HCEC 1CT (cell line): ENCODE data around the gene PRR7.
"Not testable (repeated sequence)": the region's sequence is repeated elsewhere in the genome, so short reads cannot be mapped to it uniquely, and the experiment has no call there.

Experiments used
- DNase-seq: peaks from one replicate; pipeline ENCODE4 v3.0.0-alpha.2; 2017

PRR7 gene

GRCh38 chr5:177446200-177447065 is at the start of gene PRR7:
PRR7 (plus strand) TSS chr5:177446814; CDS start chr5:177455068, 8,254 bp downstream.
- DNase-seq = peak; percentile 67

DNA sequence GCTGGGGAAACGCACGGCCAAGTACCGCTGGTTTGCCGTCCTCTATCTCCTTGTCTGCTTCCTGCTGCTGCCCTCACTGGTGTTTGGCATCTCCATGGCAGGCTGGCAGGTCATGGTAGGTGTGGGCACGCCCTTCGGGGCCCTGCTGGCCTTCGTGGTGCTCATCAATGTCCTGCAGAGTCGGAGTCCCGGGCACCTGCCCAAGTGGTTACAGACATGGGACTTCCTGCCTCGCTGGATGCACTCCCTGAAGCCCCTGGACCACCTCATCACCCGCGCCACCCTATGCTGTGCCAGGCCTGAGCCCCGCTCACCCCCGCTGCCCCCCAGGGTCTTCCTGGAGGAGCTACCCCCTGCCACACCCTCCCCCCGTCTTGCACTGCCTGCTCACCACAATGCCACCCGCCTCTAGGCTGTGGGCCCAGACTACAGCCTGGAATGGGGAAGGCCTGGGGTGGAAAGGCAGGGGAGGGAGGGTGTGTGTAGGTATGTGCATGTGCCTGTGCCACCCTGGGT is 48.7 kb upstream of the PRR7 start:
- no peak for DNase-seq

GRCh38 chr5:177399997-177400868 is 46.4 kb upstream of the PRR7 start, which contains the start of gene PFN3:
PFN3 (minus strand) TSS chr5:177400661; CDS start chr5:177400576, 85 bp downstream.
- no peak for DNase-seq

GRCh38 chr5:177402271-177403043 is 44.2 kb upstream of the PRR7 start:
- DNase-seq = peak; percentile 38

- DNase-seq = no peak
Measured at GRCh38 chr5:177403102-177403791, 43.4 kb upstream of the PRR7 start.

DNA sequence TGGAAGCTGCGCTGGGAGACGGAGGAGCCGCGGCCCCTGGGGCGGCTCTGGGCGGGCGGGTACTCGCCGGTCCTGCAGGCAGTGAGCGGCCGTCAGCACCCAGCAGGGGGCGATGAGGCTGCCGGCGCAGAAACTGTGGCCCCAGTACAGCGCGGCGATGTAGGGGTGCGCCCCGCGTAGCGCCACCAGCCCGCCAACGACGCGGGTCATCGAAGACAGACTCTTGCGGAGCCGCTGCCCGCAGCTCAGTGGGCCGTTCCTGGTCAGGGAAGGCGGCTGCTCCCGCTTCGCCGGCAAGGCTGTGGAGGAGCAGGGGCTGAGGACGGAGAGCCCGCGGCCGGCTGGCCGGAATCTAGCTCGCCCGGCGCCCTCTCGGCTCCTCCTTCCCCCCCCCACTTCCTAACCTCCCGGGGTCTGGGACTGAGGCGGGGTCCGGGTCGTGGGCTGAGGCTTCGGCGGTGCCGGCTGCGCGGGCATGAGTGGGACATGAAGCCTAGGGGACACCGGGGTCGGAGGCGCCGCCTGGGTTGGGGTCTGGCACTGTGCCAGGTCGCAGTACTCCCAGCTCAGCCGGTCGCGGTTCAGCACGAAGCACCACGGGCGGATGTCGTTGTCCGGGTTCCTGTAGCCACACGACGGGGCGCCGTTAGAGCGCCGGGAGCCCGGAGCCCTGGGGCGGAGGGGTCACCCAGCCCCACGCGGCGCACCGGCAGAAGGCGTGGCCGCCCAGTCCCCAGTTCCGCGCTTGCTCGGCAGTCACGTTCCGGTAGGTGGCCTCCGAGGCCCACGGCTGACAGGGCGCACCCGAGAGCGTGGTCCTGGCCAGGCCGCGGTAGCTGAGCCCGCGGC is 42.6 kb upstream of the PRR7 start:
- peak; percentile 75 for DNase-seq

DNA sequence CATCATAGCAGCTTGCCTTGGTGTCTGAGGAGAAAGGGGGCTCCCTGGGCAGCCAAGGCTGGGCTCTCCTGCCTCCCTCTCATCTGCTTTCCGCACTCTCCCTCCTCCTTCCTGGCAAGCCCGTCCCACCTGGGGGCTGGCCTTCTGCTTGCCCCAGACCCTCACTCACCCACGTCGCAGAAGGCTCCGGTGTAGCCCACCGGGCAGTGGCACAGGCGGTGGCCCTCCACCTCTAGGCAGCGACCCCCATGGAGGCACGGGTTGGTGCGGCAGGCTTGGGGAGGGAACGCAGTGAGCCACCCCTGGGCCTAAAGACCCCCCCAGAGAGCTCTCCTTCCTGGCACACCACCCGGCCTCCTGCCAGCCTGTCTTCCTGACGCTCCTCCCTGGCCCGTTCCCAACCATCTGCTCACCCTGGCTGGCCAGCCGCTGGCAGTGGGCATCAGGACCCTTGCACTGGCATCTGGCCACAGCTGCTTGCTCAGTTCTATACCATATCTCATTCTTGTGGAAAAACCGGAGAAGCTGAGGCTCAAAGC is 41.9 kb upstream of the PRR7 start:
- no peak for DNase-seq

GRCh38 chr5:177405312-177405711 is 41.3 kb upstream of the PRR7 start:
- no peak for DNase-seq

- no peak for DNase-seq
Measured at GRCh38 chr5:177405805-177406204, 40.8 kb upstream of the PRR7 start.

DNA sequence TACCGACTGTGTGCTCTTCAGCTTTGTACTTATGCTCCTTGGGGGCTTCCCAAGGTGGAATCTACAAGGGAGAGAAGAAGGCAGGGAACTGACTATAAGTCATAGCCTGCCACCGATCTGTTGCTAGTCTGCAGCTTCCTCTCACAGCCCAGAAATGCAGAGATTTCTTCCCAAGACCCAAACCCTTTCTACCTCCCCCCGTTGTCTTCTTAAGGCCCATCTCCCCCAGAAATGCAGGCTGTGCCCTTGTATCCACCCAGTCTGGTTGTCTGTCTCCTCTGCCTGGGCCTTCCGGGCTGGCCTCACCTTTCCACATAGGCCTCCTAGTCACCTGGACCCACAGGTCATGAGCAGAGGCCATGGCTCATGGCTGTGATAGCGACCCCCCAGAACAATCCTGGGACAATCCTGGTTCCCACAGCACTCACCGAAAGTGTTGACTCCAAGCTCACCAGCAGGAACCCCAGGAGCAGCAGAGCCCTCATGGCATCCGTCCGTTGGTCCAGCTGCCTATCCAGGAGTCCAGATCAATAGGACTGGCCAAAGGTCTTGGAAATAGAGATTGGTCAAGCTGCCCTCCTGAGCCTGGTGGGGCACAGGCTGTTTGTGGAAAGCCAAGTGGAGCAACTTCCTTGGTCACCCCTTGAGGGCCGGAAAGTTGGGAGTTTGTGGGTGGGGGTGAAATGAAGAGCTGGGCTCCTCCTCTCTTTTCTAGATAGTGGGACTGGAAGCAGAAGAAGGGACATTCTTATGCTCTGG is 37.4 kb upstream of the PRR7 start, which contains the start of gene F12:
Gene F12 (minus strand): TSS at position 522 of the 759 bp plus-strand sequence. CDS start 37 bp downstream, at position 485.
- no peak for DNase-seq

- DNase-seq = no peak
Measured at GRCh38 chr5:177410575-177410974, 36.0 kb upstream of the PRR7 start.

DNA sequence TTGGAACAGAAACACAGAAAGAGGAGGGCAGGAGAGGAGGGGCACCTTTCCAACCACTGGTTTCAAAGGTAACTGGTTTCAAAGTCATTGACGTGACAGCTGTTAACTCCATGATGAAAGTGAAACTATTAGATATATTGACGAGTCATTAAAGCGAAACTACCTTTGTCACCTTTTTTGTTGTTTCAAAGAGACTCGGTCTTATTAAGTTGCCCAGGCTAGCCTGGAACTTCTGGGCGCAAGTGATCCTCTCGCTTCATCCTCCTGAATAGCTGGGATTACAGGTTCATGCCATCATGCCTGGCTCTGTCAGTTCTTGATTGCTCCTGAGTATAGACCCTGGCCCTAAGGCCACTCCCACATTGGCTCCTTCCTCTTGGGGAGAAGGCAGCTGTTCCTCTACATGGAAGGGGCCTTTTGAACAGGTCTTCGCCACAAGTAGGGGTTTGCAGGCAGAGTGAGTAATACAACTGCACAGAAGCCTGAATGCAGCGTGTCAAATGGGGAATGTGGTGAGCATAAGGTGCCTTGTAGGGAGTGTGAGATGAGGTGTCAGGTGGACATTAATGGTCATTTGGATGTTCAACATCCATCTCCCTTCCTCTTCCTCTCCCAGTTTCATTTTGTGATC is 33.9 kb upstream of the PRR7 start:
- no peak for DNase-seq

GRCh38 chr5:177414481-177414880 is 32.1 kb upstream of the PRR7 start:
- DNase-seq = no peak

DNA sequence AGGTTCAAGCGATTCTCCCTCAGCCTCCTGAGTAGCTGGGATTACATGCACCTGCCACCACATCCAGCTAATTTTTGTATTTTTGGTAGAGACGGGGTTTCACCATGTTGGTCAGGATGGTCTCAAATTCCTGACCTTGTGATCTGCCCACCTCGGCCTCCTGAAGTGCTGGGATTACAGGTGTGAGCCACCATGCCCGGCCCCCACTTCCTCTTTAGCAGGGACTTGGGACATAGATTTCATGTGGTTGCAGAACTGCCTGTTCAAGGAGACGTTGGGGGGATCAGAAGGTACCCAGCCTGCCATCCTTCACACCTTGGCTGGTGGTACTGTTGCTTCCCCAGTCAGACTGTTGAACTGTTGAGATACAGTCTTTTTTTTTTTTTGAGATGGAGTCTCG is 29.5 kb upstream of the PRR7 start:
- not testable (repeated sequence) for DNase-seq

DNA sequence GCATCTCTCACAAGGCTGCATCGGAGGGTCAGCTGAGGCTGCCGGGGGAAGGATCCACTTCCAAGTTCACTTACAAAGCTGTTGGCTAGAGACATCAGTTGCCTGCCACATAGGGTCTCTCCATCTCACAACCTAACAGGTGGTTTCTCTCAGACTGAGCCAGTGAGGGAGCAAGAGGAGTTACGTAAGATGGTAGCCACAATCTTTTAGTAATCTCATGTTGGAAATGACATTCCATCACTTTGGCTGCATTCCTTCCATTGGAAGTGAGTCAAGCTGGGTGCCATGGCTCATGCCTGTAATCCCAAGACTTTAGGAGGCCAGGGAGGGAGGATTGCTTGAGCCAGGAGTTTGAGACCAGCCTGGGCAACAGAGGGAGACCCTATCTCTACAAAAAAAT is 27.6 kb upstream of the PRR7 start:
- peak; percentile 82 for DNase-seq

DNA sequence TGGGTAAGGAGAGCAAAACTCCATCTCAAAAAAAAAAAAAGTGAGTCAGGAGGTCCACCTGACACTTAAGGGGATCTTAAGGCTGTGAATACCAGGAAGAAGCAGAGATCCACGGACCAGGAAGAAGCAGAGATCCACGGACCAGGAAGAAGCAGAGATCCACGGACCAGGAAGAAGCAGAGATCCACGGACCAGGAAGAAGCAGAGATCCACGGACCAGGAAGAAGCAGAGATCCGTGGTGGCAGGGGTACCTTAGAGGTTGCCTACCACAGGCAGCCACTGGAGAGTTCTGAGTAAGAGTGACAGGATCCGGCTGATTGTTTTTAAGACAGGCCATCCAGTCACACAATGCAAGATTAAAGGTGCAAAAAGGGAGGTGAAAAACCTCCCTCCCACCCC is 26.1 kb upstream of the PRR7 start:
- not testable (repeated sequence) for DNase-seq

DNA sequence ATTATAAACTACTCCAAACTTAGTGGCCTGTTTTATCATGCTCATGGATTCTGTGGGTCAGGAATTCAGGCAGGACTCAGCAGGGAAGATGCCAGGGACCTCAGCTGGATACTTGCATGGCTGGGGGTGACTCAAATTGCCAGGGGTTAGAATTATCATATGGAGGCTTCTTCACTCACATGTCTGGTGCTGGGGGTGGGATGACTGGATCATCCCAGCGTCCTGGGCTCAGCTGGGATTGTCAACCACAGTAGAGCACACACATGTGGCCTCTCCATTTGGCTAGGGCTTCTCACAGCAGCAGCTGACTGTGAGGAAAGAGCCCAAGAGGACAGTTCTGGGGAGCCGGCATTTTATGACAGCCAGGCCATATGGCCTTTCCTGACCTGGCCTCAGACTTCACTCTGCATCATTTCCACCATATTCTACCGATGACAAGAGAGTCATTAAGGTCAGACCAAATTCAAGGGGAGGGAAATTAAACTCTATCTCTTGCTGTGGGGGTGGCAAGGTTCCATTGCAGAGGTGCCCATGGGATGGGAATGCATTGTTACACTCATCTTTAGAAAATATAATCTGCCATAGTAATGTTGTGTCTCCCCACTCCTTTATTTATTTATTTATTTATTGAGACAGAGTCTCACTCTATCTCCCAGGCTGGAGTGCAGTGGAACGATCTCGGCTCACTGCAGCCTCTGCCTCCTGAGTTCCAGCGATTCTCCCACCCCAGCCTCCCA is 25.4 kb upstream of the PRR7 start:
- no peak for DNase-seq

DNA sequence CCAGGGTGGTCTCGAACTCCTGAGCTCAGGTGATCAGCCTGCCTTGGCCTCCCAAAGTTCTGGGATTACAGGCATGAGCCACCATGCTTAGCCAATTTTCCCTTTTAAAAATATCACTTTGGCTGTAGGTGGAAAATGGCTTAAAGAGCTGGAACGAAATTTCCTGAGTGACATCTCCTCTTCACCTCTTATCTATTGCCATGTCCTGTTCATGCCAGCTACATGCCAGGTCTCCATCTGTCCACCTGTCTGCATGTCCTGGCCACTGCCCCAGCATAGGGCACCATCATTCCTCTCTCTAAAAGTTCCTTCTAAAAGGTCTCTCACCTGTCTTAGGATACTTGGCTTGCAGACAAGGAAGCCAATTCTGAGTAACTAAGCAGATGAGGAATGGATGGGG is 22.9 kb upstream of the PRR7 start:
- DNase-seq = no peak
